Choroid plexus epithelial cell (primary cell): ENCODE data around the gene KLF14.

Source experiments
- DNase-seq: peaks from one replicate; pipeline ENCODE4 v3.0.0-alpha.2; 2010; ENCODE audit warnings: low read depth
- H3K4me3 ChIP-seq: 2 replicates; pipeline ENCODE4 v1.5.1; 2011; ENCODE audit warnings: low read depth, mild to moderate bottlenecking, control low read depth, low read length, moderate library complexity
- CTCF ChIP-seq: conservative IDR thresholded peaks from 2 replicates; pipeline ENCODE4 v1.5.1; 2011; ENCODE audit warnings: low read depth, mild to moderate bottlenecking, control low read depth, inconsistent platforms, low read length, moderate library complexity

KLF14 gene

GRCh38 chr7:130708766-130709165 lies 25.2 kb downstream of the KLF14 start:
- H3K4me3 ChIP-seq, result no peak overlapping the region
- TF ChIP-seq CTCF, result no peak
- DNase-seq, result no peak

GRCh38 chr7:130708001-130708400 lies 26.0 kb downstream of the KLF14 start:
- no peak for DNase-seq
- TF ChIP-seq CTCF, result peak; percentile 5
- no peak overlapping the region for H3K4me3 ChIP-seq

GRCh38 chr7:130703851-130704250 lies 30.2 kb downstream of the KLF14 start:
- no peak for DNase-seq
- H3K4me3 ChIP-seq, result no peak overlapping the region
- no peak for TF ChIP-seq CTCF

- H3K4me3 ChIP-seq, result no peak overlapping the region
- DNase-seq, result no peak
- no peak for TF ChIP-seq CTCF
These were observed 32.4 kb downstream of the KLF14 start for GRCh38 chr7:130701650-130702049.

GRCh38 chr7:130700760-130701159 lies 33.2 kb downstream of the KLF14 start:
- no peak for DNase-seq
- no peak for TF ChIP-seq CTCF

GRCh38 chr7:130699686-130700085 lies 34.3 kb downstream of the KLF14 start:
- H3K4me3 ChIP-seq, result no peak overlapping the region
- no peak for DNase-seq
- TF ChIP-seq CTCF, result no peak

More at GRCh38 chr7:130700760-130701159, 33.2 kb downstream of the KLF14 start:
- no peak overlapping the region for H3K4me3 ChIP-seq

GRCh38 chr7:130697820-130698219 lies 36.2 kb downstream of the KLF14 start:
- no peak for TF ChIP-seq CTCF
- no peak overlapping the region for H3K4me3 ChIP-seq
- no peak for DNase-seq
